IPS-18c (cell line): ENCODE results near the gene GNAT1.
A peak's percentile ranks its signal among the peaks of the same experiment; 100 is the strongest.

Experiments
- H3K4me3 ChIP-seq: 2 replicates; pipeline ENCODE4 v1.7.0; 2013; ENCODE audit warnings: low read depth, mild to moderate bottlenecking, low read length, moderate library complexity; ENCODE audit not compliant: insufficient read depth
- H3K9me3 ChIP-seq: one replicate; pipeline ENCODE4 v1.6.1; 2013; ENCODE audit warnings: mild to moderate bottlenecking, low read length, moderate library complexity; ENCODE audit not compliant: control insufficient read depth, insufficient read depth

GNAT1 gene

GRCh38 chr3:50192124-50192523, 714 bp downstream of the GNAT1 start:
- no peak overlapping the region for H3K4me3 ChIP-seq
- no peaks in the 10 kb centered on the region for H3K9me3 ChIP-seq

GRCh38 chr3:50192689-50193141, 1.3 kb downstream of the GNAT1 start:
- H3K9me3 ChIP-seq, result no peaks in the 10 kb centered on the region

GRCh38 chr3:50193286-50193685, 1.9 kb downstream of the GNAT1 start:
- Histone ChIP-seq H3K9me3 (no peaks in the 10 kb centered on the region), H3K4me3 (no peak overlapping the region)

More at GRCh38 chr3:50192689-50193141, 1.3 kb downstream of the GNAT1 start:
- no peak overlapping the region for H3K4me3 ChIP-seq

- Histone ChIP-seq H3K4me3 (no peak overlapping the region), H3K9me3 (no peaks in the 10 kb centered on the region)
Measured at GRCh38 chr3:50193746-50194127, 2.3 kb downstream of the GNAT1 start.

GRCh38 chr3:50194128-50194902, 2.9 kb downstream of the GNAT1 start:
- H3K4me3 ChIP-seq, result no peak overlapping the region
- H3K9me3 ChIP-seq, result no peaks in the 10 kb centered on the region

- Histone ChIP-seq H3K4me3 (no peak overlapping the region), H3K9me3 (no peaks in the 10 kb centered on the region)
Measured at GRCh38 chr3:50194903-50195500, 3.6 kb downstream of the GNAT1 start.

GRCh38 chr3:50195501-50196252, 4.3 kb downstream of the GNAT1 start:
- Histone ChIP-seq H3K4me3 (no peak overlapping the region), H3K9me3 (no peaks in the 10 kb centered on the region)

GRCh38 chr3:50196253-50196801, 4.9 kb downstream of the GNAT1 start:
- Histone ChIP-seq H3K9me3 (no peaks in the 10 kb centered on the region), H3K4me3 (no peak overlapping the region)

GRCh38 chr3:50201573-50202315, 10.3 kb downstream of the GNAT1 start:
- Histone ChIP-seq H3K9me3 (no peaks in the 10 kb centered on the region), H3K4me3 (no peak overlapping the region)

- no peaks in the 10 kb centered on the region for H3K9me3 ChIP-seq
- H3K4me3 ChIP-seq, result no peak overlapping the region
Measured at GRCh38 chr3:50202353-50203112, 11.1 kb downstream of the GNAT1 start.

- no peaks in the 10 kb centered on the region for H3K9me3 ChIP-seq
- H3K4me3 ChIP-seq, result no peak overlapping the region
Measured at GRCh38 chr3:50203113-50203808, 11.9 kb downstream of the GNAT1 start.

GRCh38 chr3:50203809-50204803, 12.7 kb downstream of the GNAT1 start:
- Histone ChIP-seq H3K9me3 (no peaks in the 10 kb centered on the region), H3K4me3 (peak overlapping the region; percentile 46)

- Histone ChIP-seq H3K4me3 (peak within 1 kb of the TSS; percentile 68), H3K9me3 (no peaks in the 10 kb centered on the region)
Measured at GRCh38 chr3:50204804-50205412, 13.5 kb downstream of the GNAT1 start, which contains the start of gene SLC38A3. Gene SLC38A3, plus strand, starts transcription at chr3:50205271. Its CDS starts 8,929 bp downstream, at chr3:50214200.

- H3K4me3 ChIP-seq, result peak overlapping the region; percentile 68
Measured at GRCh38 chr3:50205413-50206276, 14.2 kb downstream of the GNAT1 start.

More at GRCh38 chr3:50205413-50206276, 14.2 kb downstream of the GNAT1 start:
- H3K9me3 ChIP-seq, result no peaks in the 10 kb centered on the region
